Vagina (tissue), 2 donors: ENCODE measurements around the gene TSPYL4. TPM values are rescaled to one million over a fixed set of nuclear protein-coding genes. Genes with fewer than 3 reads are reported as not detected.

Source experiments
- DNase-seq, 2 donors: peaks; one replicate each; pipeline ENCODE4 v3.0.0-alpha.2; 2017; ENCODE audit errors: extremely low spot score in 2 of 2
- H3K27ac ChIP-seq: fragments of 200-600 bp; sonication (generic); one replicate; pipeline ENCODE4 v1.5.1; 2019
- H3K27me3 ChIP-seq: fragments of 200-600 bp; sonication (generic); one replicate; pipeline ENCODE4 v1.5.1; 2019
- H3K36me3 ChIP-seq, 2 donors: fragments of 200-600 bp; sonication (generic); one replicate each; pipeline ENCODE4 v1.5.1; 2017 to 2019
- H3K4me1 ChIP-seq: fragments of 200-600 bp; sonication (generic); one replicate; pipeline ENCODE4 v1.5.1; 2019
- H3K4me3 ChIP-seq, 2 donors: fragments of 200-600 bp; sonication (generic); 1 replicate in 1 of 2; 2 replicates in 1 of 2; pipeline ENCODE4 v1.5.1; 2016 to 2019
- H3K9me3 ChIP-seq: fragments of 200-600 bp; sonication (generic); one replicate; pipeline ENCODE4 v1.5.1; 2019
- CTCF ChIP-seq, 3 experiments: fragments of 450-650 bp in 2 of 3; fragments of 200-600 bp in 1 of 3; sonication (generic) in 1 of 3; IDR thresholded peaks; one replicate each; pipeline ENCODE4 v1.5.1; 2017 to 2019; ENCODE audit warnings: antibody characterized with exemption in 3 of 3, mild to moderate bottlenecking in 2 of 3, moderate library complexity in 2 of 3
- POLR2A ChIP-seq, 2 donors: fragments of 450-650 bp; IDR thresholded peaks; one replicate each; pipeline ENCODE4 v1.6.1; 2017; ENCODE audit warnings: antibody characterized with exemption in 2 of 2, mild to moderate bottlenecking in 2 of 2, moderate library complexity in 2 of 2
- POLR2AphosphoS5 ChIP-seq, 2 donors: sonication (generic); formaldehyde crosslinking; IDR thresholded peaks; one replicate each; pipeline ENCODE4 v1.9.0; 2017; ENCODE audit warnings: antibody characterized with exemption in 2 of 2, mild to moderate bottlenecking in 2 of 2, low read depth in 1 of 2; ENCODE audit not compliant: insufficient read depth in 1 of 2
- intact Hi-C: fragments of 100-400 bp; cut with DNase I; formaldehyde crosslinking; loops from one replicate; pipeline ENCODE4 v1.15.1; 2023
- total RNA-seq: library from RNA; depleted of rRNA; stranded (reverse); fragments of >200 nt; gene quantifications from one replicate; pipeline ENCODE4 v1.2.3, GENCODE V29; 2016

Gene TSPYL4
- total RNA-seq, 1 donor from 2014 or later, result 11.8 TPM

DNA sequence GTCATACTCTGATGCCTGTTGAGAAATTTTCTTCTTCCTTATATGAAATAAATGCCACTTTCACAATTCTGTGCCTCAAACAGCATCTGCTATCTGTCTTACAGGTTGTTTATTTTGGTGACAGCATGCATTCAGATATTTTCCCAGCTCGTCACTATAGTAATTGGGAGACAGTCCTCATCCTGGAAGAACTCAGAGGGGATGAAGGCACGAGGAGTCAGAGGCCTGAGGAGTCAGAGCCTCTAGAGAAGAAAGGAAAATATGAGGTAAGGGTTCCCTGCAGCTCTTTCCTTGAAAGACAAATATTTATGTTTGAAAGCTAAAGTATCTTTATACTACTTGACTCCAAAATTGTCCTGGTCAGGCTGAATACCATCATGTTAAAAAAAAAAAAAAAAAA is 15.8 kb downstream of the TSPYL4 start:
- no peaks in the 10 kb centered on the region for H3K4me1 ChIP-seq
- no peak for DNase-seq
- TF ChIP-seq CTCF (IDR thresholded peaks at IDR 0.05) (no peak), POLR2AphosphoS5 (IDR thresholded peaks at IDR 0.05; ENCODE audit: insufficient read depth in 1 of 2, low read depth in 1 of 2) (no peak), POLR2A (IDR thresholded peaks at IDR 0.05) (no peak)
- intact Hi-C loops, result no loop called here
- no peak overlapping the region for H3K4me3 ChIP-seq
- peaks cover 0 to 7% of the 10 kb centered on the region in 2 donors for H3K36me3 ChIP-seq
- no peaks in the 10 kb centered on the region for H3K9me3 ChIP-seq
- no peak overlapping the region for H3K27ac ChIP-seq
- no peaks in the 10 kb centered on the region for H3K27me3 ChIP-seq

DNA sequence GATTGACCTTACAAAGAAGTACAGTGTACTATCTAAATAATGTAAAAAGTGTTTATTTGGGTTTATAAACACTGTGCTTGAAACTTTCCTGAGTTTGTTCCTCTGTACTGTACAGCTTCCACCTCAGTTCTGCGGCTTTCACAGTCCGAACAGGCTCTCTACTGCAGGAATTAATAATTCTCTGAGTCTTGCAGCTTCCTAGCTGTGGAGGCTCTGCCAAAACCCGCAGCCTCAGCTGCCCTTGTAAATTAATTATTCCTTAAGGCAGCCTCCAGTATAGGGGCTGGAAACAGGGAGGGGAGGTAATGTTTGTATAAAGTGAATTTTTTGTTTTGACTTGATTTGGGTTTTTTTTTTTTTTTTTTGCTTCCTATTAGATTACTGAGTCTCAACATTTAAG is 19.2 kb downstream of the TSPYL4 start:
- no peak overlapping the region for H3K4me3 ChIP-seq
- no peak for TF ChIP-seq POLR2A (IDR thresholded peaks at IDR 0.05)
- TF ChIP-seq POLR2AphosphoS5 (IDR thresholded peaks at IDR 0.05; ENCODE audit: insufficient read depth in 1 of 2, low read depth in 1 of 2), result no peak
- TF ChIP-seq CTCF (IDR thresholded peaks at IDR 0.05), result no peak

GRCh38 chr6:116229287-116229913 is 24.5 kb downstream of the TSPYL4 start:
- Histone ChIP-seq H3K9me3 (no peaks in the 10 kb centered on the region), H3K27ac (no peak overlapping the region), H3K27me3 (no peaks in the 10 kb centered on the region), H3K4me3 (peak overlapping the region; percentile 27 to 29), H3K4me1 (no peaks in the 10 kb centered on the region), H3K36me3 (no peaks in the 10 kb centered on the region)
- no peak for DNase-seq
- TF ChIP-seq POLR2AphosphoS5 (IDR thresholded peaks at IDR 0.05; ENCODE audit: insufficient read depth in 1 of 2, low read depth in 1 of 2), result no peak
- TF ChIP-seq POLR2A (IDR thresholded peaks at IDR 0.05), result no peak
- no peak for TF ChIP-seq CTCF (IDR thresholded peaks at IDR 0.05)
- intact Hi-C loops, result no loop called here

More for the DNA sequence above, 19.2 kb downstream of the TSPYL4 start:
- no peaks in the 10 kb centered on the region for H3K4me1 ChIP-seq
- no peak overlapping the region for H3K27ac ChIP-seq
- intact Hi-C loops, result no loop called here
- H3K27me3 ChIP-seq, result no peaks in the 10 kb centered on the region
- no peaks in the 10 kb centered on the region for H3K9me3 ChIP-seq
- no peak for DNase-seq
- H3K36me3 ChIP-seq, result peaks cover 0 to 7% of the 10 kb centered on the region in 2 donors

GRCh38 chr6:116223355-116223754 is 30.5 kb downstream of the TSPYL4 start:
- no peaks in the 10 kb centered on the region for H3K9me3 ChIP-seq
- no peaks in the 10 kb centered on the region for H3K4me1 ChIP-seq
- intact Hi-C loops, result no loop called here
- DNase-seq, result no peak
- no peaks in the 10 kb centered on the region for H3K27me3 ChIP-seq
- H3K36me3 ChIP-seq, result peaks cover 0 to 6% of the 10 kb centered on the region in 2 donors
- TF ChIP-seq POLR2AphosphoS5 (IDR thresholded peaks at IDR 0.05; ENCODE audit: insufficient read depth in 1 of 2, low read depth in 1 of 2) (no peak), POLR2A (IDR thresholded peaks at IDR 0.05) (no peak), CTCF (IDR thresholded peaks at IDR 0.05) (no peak)
- no peak overlapping the region for H3K4me3 ChIP-seq
- no peak overlapping the region for H3K27ac ChIP-seq

GRCh38 chr6:116221911-116222310 is 32.0 kb downstream of the TSPYL4 start:
- DNase-seq, result no peak
- no peak overlapping the region for H3K27ac ChIP-seq
- intact Hi-C loops, result no loop called here
- H3K27me3 ChIP-seq, result no peaks in the 10 kb centered on the region
- no peaks in the 10 kb centered on the region for H3K4me1 ChIP-seq
- peaks cover 0 to 6% of the 10 kb centered on the region in 2 donors for H3K36me3 ChIP-seq
- TF ChIP-seq POLR2AphosphoS5 (IDR thresholded peaks at IDR 0.05; ENCODE audit: insufficient read depth in 1 of 2, low read depth in 1 of 2), result no peak
- TF ChIP-seq CTCF (IDR thresholded peaks at IDR 0.05), result no peak
- no peak for TF ChIP-seq POLR2A (IDR thresholded peaks at IDR 0.05)
- no peaks in the 10 kb centered on the region for H3K9me3 ChIP-seq
- no peak overlapping the region for H3K4me3 ChIP-seq
